Heart left ventricle (tissue), 13 donors: ENCODE data around the gene ABCC11.

Experiments used
- POLR2A ChIP-seq, 2 donors: fragments of 450-650 bp; IDR thresholded peaks; one replicate each; pipeline ENCODE4 v1.6.1; 2017; ENCODE audit warnings: antibody characterized with exemption in 2 of 2, mild to moderate bottlenecking in 2 of 2, moderate library complexity in 2 of 2
- TF ChIP-seq, protein P1 (sequence below), 12 donors: fragments of 200-600 bp; sonication (generic) in 4 of 12; IDR thresholded peaks; one replicate each; pipeline versions ENCODE4 v1.5.0 to v1.8.0; 2018 to 2022; ENCODE audit warnings: antibody characterized with exemption in 12 of 12, mild to moderate bottlenecking in 5 of 12
- donor health status: ischemic (EF 13 %, LVEDD 7.1; RV severe dilation, severe dysfunction).
- donor health status: DM: no; HTN: yes; CAD: no.
- donor health status: DM: no; HTN: no; CAD: no.
- donor health status: ischemic (EF 25% LVEDD 6.9; RV normal size, moderate dysfunction).
- donor health status: ischemic (EF 25% LVEDD 5.7; RV mildly dilated, moderate dysfunction).
- donor health status: ischemic (EF 35%, LVEDD 5.7; RV mildly dilated, moderate dysfunction).
- donor health status: nonischemic (EF 11% LVEDD 7.7; RV severe dilation, severe dysfunction).
- donor health status: DM: yes; HTN: yes; CAD: no.
- donor health status: PGD.
- donor health status: ischemic (EF 29% LVEDD 5.4; RV normal size, mild dysfunction).
- donor health status: nonischemic (EF 23%, LVEDD 6.1; RV moderate dilation, normal function).

DNA sequence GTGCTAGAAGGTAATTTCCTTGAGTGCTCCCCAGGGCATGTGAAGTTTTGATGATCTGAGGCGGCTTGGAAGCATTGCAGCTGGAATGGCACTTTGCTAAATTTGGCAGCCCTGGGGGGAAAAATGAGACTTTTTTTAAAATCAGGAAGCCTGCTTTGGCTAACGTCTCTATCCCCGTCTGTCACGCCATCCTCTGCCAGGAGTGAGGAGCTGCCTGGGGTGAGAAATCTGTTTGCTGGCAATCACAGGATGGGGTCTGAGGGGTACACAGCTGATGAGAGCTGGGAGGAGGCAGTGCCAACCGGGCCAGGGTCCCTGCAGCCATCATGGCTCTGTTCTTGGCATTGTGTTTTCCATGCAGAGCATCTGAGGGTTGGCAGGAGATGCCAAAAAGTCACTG, 93.6 kb downstream of the ABCC11 start:
- TF ChIP-seq, protein P1, sequence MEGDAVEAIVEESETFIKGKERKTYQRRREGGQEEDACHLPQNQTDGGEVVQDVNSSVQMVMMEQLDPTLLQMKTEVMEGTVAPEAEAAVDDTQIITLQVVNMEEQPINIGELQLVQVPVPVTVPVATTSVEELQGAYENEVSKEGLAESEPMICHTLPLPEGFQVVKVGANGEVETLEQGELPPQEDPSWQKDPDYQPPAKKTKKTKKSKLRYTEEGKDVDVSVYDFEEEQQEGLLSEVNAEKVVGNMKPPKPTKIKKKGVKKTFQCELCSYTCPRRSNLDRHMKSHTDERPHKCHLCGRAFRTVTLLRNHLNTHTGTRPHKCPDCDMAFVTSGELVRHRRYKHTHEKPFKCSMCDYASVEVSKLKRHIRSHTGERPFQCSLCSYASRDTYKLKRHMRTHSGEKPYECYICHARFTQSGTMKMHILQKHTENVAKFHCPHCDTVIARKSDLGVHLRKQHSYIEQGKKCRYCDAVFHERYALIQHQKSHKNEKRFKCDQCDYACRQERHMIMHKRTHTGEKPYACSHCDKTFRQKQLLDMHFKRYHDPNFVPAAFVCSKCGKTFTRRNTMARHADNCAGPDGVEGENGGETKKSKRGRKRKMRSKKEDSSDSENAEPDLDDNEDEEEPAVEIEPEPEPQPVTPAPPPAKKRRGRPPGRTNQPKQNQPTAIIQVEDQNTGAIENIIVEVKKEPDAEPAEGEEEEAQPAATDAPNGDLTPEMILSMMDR (IDR thresholded peaks at IDR 0.05): no peak
- no peak for TF ChIP-seq POLR2A (IDR thresholded peaks at IDR 0.05)
